ENCODE measurements around the gene BTG4.

The BTG4 gene

GRCh38 chr11:111479666-111480065 is 32.5 kb downstream of the BTG4 start:
- DNase-seq = no peak

- no peak for DNase-seq
Measured at GRCh38 chr11:111477898-111478297, 34.3 kb downstream of the BTG4 start.

- DNase-seq = no peak
Measured at GRCh38 chr11:111476956-111477355, 35.2 kb downstream of the BTG4 start.

- no peak for DNase-seq
Measured at GRCh38 chr11:111476366-111476765, 35.8 kb downstream of the BTG4 start.

GRCh38 chr11:111474432-111474831 is 37.8 kb downstream of the BTG4 start:
- DNase-seq = no peak

- no peak for DNase-seq
Measured at GRCh38 chr11:111472228-111472627, 40.0 kb downstream of the BTG4 start.

- no peak for DNase-seq
Measured at GRCh38 chr11:111469200-111469599, 43.0 kb downstream of the BTG4 start.

- DNase-seq = no peak
Measured at GRCh38 chr11:111466615-111467014, 45.6 kb downstream of the BTG4 start.

- DNase-seq = no peak
Measured at GRCh38 chr11:111465400-111465799, 46.8 kb downstream of the BTG4 start.

GRCh38 chr11:111463276-111463675 is 48.9 kb downstream of the BTG4 start:
- no peak for DNase-seq

GRCh38 chr11:111462329-111462728 is 49.9 kb downstream of the BTG4 start:
- no peak for DNase-seq

GRCh38 chr11:111461460-111462235 is 50.5 kb downstream of the BTG4 start:
- DNase-seq = no peak

- no peak for DNase-seq
Measured at GRCh38 chr11:111460856-111461255, 51.3 kb downstream of the BTG4 start.

- DNase-seq = no peak
Measured at GRCh38 chr11:111460340-111460739, 51.8 kb downstream of the BTG4 start.

- no peak for DNase-seq
Measured at GRCh38 chr11:111459506-111460270, 52.5 kb downstream of the BTG4 start.

- no peak for DNase-seq
Measured at GRCh38 chr11:111457731-111458368, 54.3 kb downstream of the BTG4 start.

- no peak for DNase-seq
Measured at GRCh38 chr11:111456859-111457730, 55.1 kb downstream of the BTG4 start.

GRCh38 chr11:111456086-111456858 is 55.9 kb downstream of the BTG4 start:
- DNase-seq = no peak

- no peak for DNase-seq
Measured at GRCh38 chr11:111455291-111456085, 56.7 kb downstream of the BTG4 start.

GRCh38 chr11:111454561-111455192 is 57.5 kb downstream of the BTG4 start:
- DNase-seq = no peak

All from NCI-H1694 treated with DMSO at 0.1 percent for 48 hours (cell line).